Psoas muscle (tissue), 8 donors: ENCODE data around the gene KATNIP. TPM values are rescaled to one million over a fixed set of nuclear protein-coding genes. Genes with fewer than 3 reads are reported as not detected.

Experiments
- ATAC-seq, 4 donors: fragments of 200-7000 bp; cut with Tn5 transposase; one replicate each; pipeline ENCODE4 v1.9.1; 2020; ENCODE audit warnings: moderate library complexity in 3 of 4, mild to moderate bottlenecking in 2 of 4
- DNase-seq, 2 donors: peaks; one replicate each; pipeline ENCODE4 v3.0.0-alpha.2; 2020
- H3K27ac ChIP-seq: fragments of 200-600 bp; one replicate; pipeline ENCODE4 v1.8.0; 2022
- H3K27me3 ChIP-seq, 3 donors: fragments of 200-600 bp in 1 of 3; one replicate each; pipeline versions ENCODE4 v1.6.1 to v1.8.0; 2013 to 2022; ENCODE audit warnings: low read length in 2 of 3, mild to moderate bottlenecking in 2 of 3, moderate library complexity in 1 of 3; ENCODE audit not compliant: insufficient read depth in 3 of 3
- H3K36me3 ChIP-seq, 2 donors: fragments of 200-600 bp in 1 of 2; one replicate each; pipeline versions ENCODE4 v1.6.1 to v1.8.0; 2013 to 2022; ENCODE audit warnings: low read depth in 1 of 2, mild to moderate bottlenecking in 1 of 2, moderate library complexity in 1 of 2; ENCODE audit not compliant: insufficient read depth in 1 of 2
- H3K4me1 ChIP-seq: fragments of 200-600 bp; one replicate; pipeline ENCODE4 v1.8.0; 2022
- H3K4me3 ChIP-seq: fragments of 200-600 bp; one replicate; pipeline ENCODE4 v1.8.0; 2022; ENCODE audit warnings: mild to moderate bottlenecking
- H3K9me3 ChIP-seq: fragments of 200-600 bp; one replicate; pipeline ENCODE4 v1.8.0; 2022
- WGBS, 3 donors: extraction: QIAGEN DNeasy Blood & Tissue Kit; methylation state at CpG; one replicate each; pipeline versions ENCODE4 v1.1.6 to v1.1.7; 2013; 5-methylcytosine and 5-hydroxymethylcytosine counted together
- intact Hi-C, 2 donors: fragments of 100-400 bp; cut with DNase I; formaldehyde crosslinking; loops; one replicate each; pipeline versions ENCODE4 v1.11.0 to v1.14.2; 2022
- polyA plus RNA-seq, 3 donors: library from polyadenylated mRNA; stranded (reverse); fragments of 200-250 nt; gene quantifications; one replicate each; pipeline ENCODE4 v1.2.3, GENCODE V29; 2013
- total RNA-seq, 4 donors: library from RNA; stranded (reverse); fragmentation: NEBNext Ultra II Directional in 2 of 4; extraction: Animal tissue kit (Norgen Biotek cat#: 25700) in 2 of 4; gene quantifications; one replicate each; pipeline versions ENCODE4 v1.2.1 to v1.2.4, GENCODE V29; 2021 to 2023
- TF ChIP-seq, protein P1 (sequence below): fragments of 200-600 bp; IDR thresholded peaks from one replicate; pipeline ENCODE4 v1.8.0; 2022; ENCODE audit warnings: antibody characterized with exemption
- donor health status: healthy with polysubstance abuse.
- donor health status: DM: no; HTN: no; CAD: no; lungs with moderate emphysema.
- donor health status: Bipolar disorder and iron deficiency.
- donor health status: healthy.
- donor health status: DM: yes; HTN: yes; CAD: no.
- donor health status: DM: no; HTN: no; CAD: no.
- donor health status: DM: no; HTN: no; CAD: no.
- donor health status: DM: yes; HTN: yes; CAD: no.

KATNIP gene
- total and polyA plus RNA-seq, 7 donors: 4.5 to 9.6 (median 6.1) TPM

DNA sequence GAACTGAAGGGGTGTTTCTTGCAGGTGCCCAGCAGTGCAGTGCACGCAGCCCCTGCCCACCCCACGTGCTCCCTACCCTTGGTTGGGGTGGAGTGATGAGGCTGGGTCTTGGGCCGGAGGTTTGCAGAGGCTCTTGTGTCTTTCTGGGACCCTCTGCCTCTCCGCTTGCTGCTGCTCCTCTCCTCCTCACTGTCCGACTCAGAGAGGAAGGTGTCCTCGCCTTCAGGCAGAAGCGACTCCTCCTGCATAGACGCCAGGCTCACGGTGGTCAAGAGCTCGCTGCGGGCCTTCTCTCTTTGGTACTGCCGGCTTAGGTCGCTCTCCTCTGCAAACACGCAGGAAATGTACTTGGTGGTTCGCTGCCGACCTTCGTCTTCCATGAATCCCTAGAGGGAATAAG, 43.2 kb upstream of the KATNIP start:
- no peaks in the 10 kb centered on the region for H3K27me3 ChIP-seq
- intact Hi-C loops: no loop called here
- no peaks in the 10 kb centered on the region for H3K9me3 ChIP-seq
- H3K27ac ChIP-seq: no peak overlapping the region
- 96 to 97% (median 96%) methylated on average over 15 to 17 of the region's 17 CpGs for WGBS, 3 donors
- no peak overlapping the region for H3K4me3 ChIP-seq
- no peak for ATAC-seq
- H3K36me3 ChIP-seq: peaks cover 12 to 98% of the 10 kb centered on the region in 2 donors
- no peak for DNase-seq
- TF ChIP-seq, protein P1, sequence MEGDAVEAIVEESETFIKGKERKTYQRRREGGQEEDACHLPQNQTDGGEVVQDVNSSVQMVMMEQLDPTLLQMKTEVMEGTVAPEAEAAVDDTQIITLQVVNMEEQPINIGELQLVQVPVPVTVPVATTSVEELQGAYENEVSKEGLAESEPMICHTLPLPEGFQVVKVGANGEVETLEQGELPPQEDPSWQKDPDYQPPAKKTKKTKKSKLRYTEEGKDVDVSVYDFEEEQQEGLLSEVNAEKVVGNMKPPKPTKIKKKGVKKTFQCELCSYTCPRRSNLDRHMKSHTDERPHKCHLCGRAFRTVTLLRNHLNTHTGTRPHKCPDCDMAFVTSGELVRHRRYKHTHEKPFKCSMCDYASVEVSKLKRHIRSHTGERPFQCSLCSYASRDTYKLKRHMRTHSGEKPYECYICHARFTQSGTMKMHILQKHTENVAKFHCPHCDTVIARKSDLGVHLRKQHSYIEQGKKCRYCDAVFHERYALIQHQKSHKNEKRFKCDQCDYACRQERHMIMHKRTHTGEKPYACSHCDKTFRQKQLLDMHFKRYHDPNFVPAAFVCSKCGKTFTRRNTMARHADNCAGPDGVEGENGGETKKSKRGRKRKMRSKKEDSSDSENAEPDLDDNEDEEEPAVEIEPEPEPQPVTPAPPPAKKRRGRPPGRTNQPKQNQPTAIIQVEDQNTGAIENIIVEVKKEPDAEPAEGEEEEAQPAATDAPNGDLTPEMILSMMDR: no peak
- H3K4me1 ChIP-seq: peaks cover 1% of the 10 kb centered on the region

DNA sequence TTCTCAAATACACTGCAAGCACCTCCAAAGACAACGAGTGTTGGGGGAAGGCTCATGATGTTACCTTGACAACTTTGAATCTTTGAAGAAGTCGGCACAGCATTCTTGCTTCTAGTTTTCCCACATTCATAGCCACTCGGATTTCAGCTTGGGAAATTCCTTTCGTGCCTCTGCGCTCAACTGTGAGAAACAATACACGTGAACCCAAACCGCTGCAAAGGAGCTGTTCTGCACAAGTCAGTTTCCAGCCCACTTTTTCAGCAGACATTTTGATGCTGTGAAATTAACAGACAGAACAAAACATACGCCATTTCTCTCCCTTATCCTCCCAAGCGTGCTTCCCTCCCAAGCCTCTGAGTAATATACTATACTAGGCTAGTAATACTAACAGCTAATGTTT, 41.5 kb upstream of the KATNIP start:
- WGBS, 3 donors: 66 to 78% (median 75%) methylated on average over 9 of the region's 9 CpGs
- Histone ChIP-seq H3K9me3 (no peaks in the 10 kb centered on the region), H3K36me3 (peaks cover 3 to 94% of the 10 kb centered on the region in 2 donors), H3K27me3 (no peaks in the 10 kb centered on the region), H3K4me1 (peaks cover 5% of the 10 kb centered on the region), H3K4me3 (no peak overlapping the region), H3K27ac (no peak overlapping the region)
- intact Hi-C loops: no loop called here
- TF ChIP-seq, protein P1: no peak
- ATAC-seq (no peak), DNase-seq (no peak)

DNA sequence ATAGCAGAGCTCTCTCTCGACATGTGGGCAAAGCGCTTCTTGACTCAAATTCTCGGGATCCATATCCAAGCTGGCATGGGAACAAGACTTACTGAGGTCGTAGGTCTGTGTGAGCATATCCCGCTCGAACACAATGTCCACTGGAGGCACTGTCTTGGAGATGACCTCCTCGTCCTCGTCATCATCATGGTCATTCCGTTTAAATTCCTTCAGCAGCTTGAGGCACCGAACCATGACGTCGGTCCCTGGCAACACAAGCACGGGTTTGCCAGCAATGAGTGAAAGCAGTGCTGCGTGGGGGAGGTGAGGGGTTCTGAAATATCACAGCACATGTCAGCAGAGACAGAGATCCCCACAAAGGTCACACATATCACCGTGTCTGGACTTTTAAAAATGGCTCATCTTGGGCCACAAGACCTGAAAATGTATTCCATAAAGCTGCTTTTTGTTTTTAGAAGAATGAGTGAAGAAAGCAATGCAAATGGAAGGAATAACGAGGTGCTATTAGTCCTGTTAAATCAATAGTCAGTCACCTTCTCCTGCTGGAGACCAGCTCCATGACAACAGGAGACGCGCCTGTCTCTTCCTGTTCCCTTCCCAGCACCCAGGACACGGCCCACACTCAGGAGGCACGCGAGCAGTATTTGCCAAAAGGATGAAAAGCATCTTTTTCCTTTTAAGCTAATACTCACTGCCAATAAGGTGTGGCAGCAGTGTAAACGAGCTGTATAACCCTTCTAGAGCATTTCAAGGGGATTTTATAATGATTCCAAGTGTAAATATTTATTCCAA, 38.1 kb upstream of the KATNIP start:
- no peak overlapping the region for H3K4me3 ChIP-seq
- peaks cover 0 to 61% of the 10 kb centered on the region in 2 donors for H3K36me3 ChIP-seq
- intact Hi-C loops: no loop called here
- DNase-seq: peak; percentile 39 to 83
- peaks cover 25% of the 10 kb centered on the region for H3K4me1 ChIP-seq
- H3K27ac ChIP-seq: peak overlapping the region; percentile 63
- no peaks in the 10 kb centered on the region for H3K9me3 ChIP-seq
- TF ChIP-seq, protein P1: peak; percentile 26
- WGBS, 3 donors: 51 to 78% (median 51%) methylated on average over 22 of the region's 22 CpGs
- H3K27me3 ChIP-seq: no peaks in the 10 kb centered on the region
- ATAC-seq: peak; percentile 65 to 83 (median 80)

DNA sequence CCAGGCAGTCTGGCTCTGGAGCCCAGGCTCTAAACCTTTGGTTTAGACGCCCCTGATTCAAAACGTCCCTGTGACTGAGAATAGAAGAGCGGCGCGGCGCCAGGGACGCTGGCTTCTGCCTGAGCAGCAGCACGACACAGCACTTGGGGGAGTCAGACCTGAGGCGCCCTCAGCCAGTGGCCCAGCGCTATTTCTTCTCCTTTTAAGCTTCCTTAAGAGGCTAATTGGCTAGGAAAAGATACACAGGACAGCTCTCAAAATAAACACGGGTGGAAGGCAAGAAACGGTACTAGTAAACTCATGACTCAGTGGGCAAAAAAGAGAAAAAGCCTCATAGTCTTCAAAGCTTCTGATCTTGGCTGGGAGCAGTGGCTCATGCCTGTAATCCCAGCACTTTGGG, 35.1 kb upstream of the KATNIP start:
- Histone ChIP-seq H3K4me1 (peaks cover 43% of the 10 kb centered on the region), H3K9me3 (no peaks in the 10 kb centered on the region), H3K27me3 (no peaks in the 10 kb centered on the region), H3K4me3 (no peak overlapping the region), H3K27ac (peak overlapping the region; percentile 91), H3K36me3 (peaks cover 0 to 33% of the 10 kb centered on the region in 2 donors)
- WGBS, 3 donors: 52 to 90% (median 60%) methylated on average over 12 of the region's 12 CpGs
- peak in 1 of 2 donors; percentile 81 for DNase-seq
- TF ChIP-seq, protein P1: no peak
- intact Hi-C loops: no loop called here
- peak in 2 of 4 donors; percentile 22 to 57 for ATAC-seq
